Measurements from ENCODE around the gene KCNQ2.

GRCh38 chr20:63380346-63380870 lies 92.0 kb downstream of the KCNQ2 start:
- no peak for TF ChIP-seq CTCF (conservative IDR thresholded peaks at IDR 0.05)
- no peak for TF ChIP-seq ZFX (IDR thresholded peaks at IDR 0.05)
